Lung (tissue), 12 donors: ENCODE measurements around the gene PHACTR1. TPM values are rescaled to one million over a fixed set of nuclear protein-coding genes. Genes with fewer than 3 reads are reported as not detected.

Experiments used
- ATAC-seq: fragments of 200-7000 bp; cut with Tn5 transposase; one replicate; pipeline ENCODE4 v1.9.1; 2020; ENCODE audit warnings: moderate number of reproducible peaks; ENCODE audit not compliant: insufficient read depth, low FRiP score
- DNase-seq, 3 donors: peaks; one replicate each; pipeline ENCODE4 v3.0.0-alpha.2; 2013 to 2017
- H3K27ac ChIP-seq, 2 donors: one replicate each; pipeline ENCODE4 v1.5.1; 2013; ENCODE audit warnings: mild to moderate bottlenecking in 2 of 2, moderate library complexity in 2 of 2, control low read depth in 1 of 2, inconsistent platforms in 1 of 2, low read depth in 1 of 2, low read length in 1 of 2
- H3K27me3 ChIP-seq, 3 donors: one replicate each; pipeline ENCODE4 v1.5.1; 2013; ENCODE audit warnings: low read length in 2 of 3; ENCODE audit not compliant: control insufficient read depth in 3 of 3, insufficient read depth in 3 of 3
- H3K36me3 ChIP-seq, 4 donors: one replicate each; pipeline ENCODE4 v1.5.1; 2013; ENCODE audit warnings: low read length in 4 of 4, mild to moderate bottlenecking in 1 of 4, moderate library complexity in 1 of 4; ENCODE audit not compliant: control insufficient read depth in 4 of 4, insufficient read depth in 4 of 4
- H3K4me1 ChIP-seq, 5 donors: one replicate each; pipeline ENCODE4 v1.5.1; 2013; ENCODE audit warnings: low read length in 5 of 5, mild to moderate bottlenecking in 2 of 5, moderate library complexity in 1 of 5; ENCODE audit not compliant: control insufficient read depth in 5 of 5, insufficient read depth in 5 of 5
- H3K4me3 ChIP-seq: one replicate; pipeline ENCODE4 v1.5.1; 2013; ENCODE audit warnings: mild to moderate bottlenecking, control low read depth, moderate library complexity
- H3K9ac ChIP-seq, 2 donors: one replicate each; pipeline ENCODE4 v1.5.1; 2013; ENCODE audit warnings: low read length in 2 of 2, control low read depth in 1 of 2; ENCODE audit not compliant: insufficient read depth in 1 of 2
- H3K9me3 ChIP-seq, 4 donors: one replicate each; pipeline ENCODE4 v1.5.1; 2013; ENCODE audit warnings: low read length in 3 of 4, mild to moderate bottlenecking in 1 of 4, moderate library complexity in 1 of 4; ENCODE audit not compliant: control insufficient read depth in 4 of 4, insufficient read depth in 3 of 4
- WGBS, 2 donors: extraction: QIAGEN DNeasy Blood & Tissue Kit; methylation state at CpG; one replicate each; pipeline ENCODE4 v1.1.7; 2013; 5-methylcytosine and 5-hydroxymethylcytosine counted together
- polyA plus RNA-seq, 2 donors: library from polyadenylated mRNA; stranded (reverse); fragments of 200-250 nt; gene quantifications; one replicate each; pipeline ENCODE4 v1.2.1, GENCODE V29; 2013
- total RNA-seq, 2 donors: library from RNA; depleted of rRNA in 1 of 2; stranded (reverse); fragments of >200 nt in 1 of 2; gene quantifications; one replicate each; pipeline ENCODE4 v1.2.1, GENCODE V29; 2014 to 2021
- TF ChIP-seq, protein P1 (sequence below): IDR thresholded peaks from 2 replicates; pipeline ENCODE4 v1.5.1; 2012; ENCODE audit warnings: mild to moderate bottlenecking; ENCODE audit errors: control extremely low read depth, extremely low read depth
- donor health status: control.
- donor health status: control.
- donor health status: Bipolar disorder and iron deficiency.
- donor health status: healthy.
- donor health status: DM: yes; HTN: yes; CAD: no.

The PHACTR1 gene
- total and polyA plus RNA-seq, 4 donors, result 16.3 to 58.8 (median 41.9) TPM

- Histone ChIP-seq H3K27me3 (peaks cover 0 to 2% (median 0%) of the 10 kb centered on the region in 3 donors), H3K9ac (no peak overlapping the region), H3K36me3 (no peaks in the 10 kb centered on the region), H3K27ac (no peak overlapping the region), H3K4me3 (no peak overlapping the region), H3K9me3 (peaks cover 0 to 3% (median 0%) of the 10 kb centered on the region in 4 donors), H3K4me1 (no peaks in the 10 kb centered on the region)
- ATAC-seq (no peak), DNase-seq (no peak)
- TF ChIP-seq, protein P1, sequence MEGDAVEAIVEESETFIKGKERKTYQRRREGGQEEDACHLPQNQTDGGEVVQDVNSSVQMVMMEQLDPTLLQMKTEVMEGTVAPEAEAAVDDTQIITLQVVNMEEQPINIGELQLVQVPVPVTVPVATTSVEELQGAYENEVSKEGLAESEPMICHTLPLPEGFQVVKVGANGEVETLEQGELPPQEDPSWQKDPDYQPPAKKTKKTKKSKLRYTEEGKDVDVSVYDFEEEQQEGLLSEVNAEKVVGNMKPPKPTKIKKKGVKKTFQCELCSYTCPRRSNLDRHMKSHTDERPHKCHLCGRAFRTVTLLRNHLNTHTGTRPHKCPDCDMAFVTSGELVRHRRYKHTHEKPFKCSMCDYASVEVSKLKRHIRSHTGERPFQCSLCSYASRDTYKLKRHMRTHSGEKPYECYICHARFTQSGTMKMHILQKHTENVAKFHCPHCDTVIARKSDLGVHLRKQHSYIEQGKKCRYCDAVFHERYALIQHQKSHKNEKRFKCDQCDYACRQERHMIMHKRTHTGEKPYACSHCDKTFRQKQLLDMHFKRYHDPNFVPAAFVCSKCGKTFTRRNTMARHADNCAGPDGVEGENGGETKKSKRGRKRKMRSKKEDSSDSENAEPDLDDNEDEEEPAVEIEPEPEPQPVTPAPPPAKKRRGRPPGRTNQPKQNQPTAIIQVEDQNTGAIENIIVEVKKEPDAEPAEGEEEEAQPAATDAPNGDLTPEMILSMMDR, result no peak
- 91 to 92% methylated on average over 3 of the region's 3 CpGs for WGBS, 2 donors
These were observed 37.2 kb upstream of the PHACTR1 start for GRCh38 chr6:12679341-12679740.

DNA sequence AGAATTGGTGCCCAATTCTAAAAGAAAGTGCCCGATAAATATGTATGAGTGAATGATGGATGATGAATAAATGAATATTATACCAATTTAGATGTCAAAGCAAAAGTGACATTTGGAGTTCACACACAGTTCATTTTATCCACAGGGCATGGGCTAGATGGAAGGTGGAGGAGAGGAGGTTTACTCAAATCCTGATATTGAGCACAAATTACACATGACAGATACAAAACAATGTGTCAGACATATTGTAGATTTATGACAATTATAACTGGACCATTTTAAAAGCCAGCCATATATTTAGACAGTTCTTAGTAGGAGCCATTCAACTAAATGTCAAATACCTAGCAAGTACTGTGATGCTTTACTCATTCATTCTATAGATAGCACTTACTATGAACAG lies 23.4 kb upstream of the PHACTR1 start:
- Histone ChIP-seq H3K27ac (no peak overlapping the region), H3K36me3 (no peaks in the 10 kb centered on the region), H3K9ac (no peak overlapping the region), H3K4me3 (no peak overlapping the region), H3K9me3 (no peaks in the 10 kb centered on the region), H3K27me3 (no peaks in the 10 kb centered on the region), H3K4me1 (no peaks in the 10 kb centered on the region)
- no peak for ATAC-seq
- TF ChIP-seq, protein P1, result no peak
- 95 to 97% methylated on average over 1 of the region's 1 CpG for WGBS, 2 donors
- DNase-seq, result no peak

DNA sequence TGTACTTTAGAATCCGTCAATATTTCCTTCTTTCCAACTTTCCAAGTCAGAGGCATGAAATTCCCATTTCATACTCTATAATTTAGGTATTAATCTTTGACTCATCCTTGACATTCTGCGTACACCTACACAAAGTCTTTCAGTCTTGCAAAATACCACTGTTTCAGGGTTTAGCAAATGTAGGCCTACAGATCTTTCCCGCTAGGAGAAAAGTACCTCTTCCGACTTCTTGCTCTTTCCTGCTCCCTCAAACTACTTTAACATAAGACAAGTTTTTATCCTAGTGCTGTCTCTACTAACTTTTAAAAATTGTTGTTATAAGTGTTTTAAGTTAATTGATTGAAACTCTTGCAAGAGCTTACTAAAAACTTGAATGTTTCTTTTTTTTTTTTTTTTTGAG lies 18.3 kb upstream of the PHACTR1 start:
- 95 to 96% methylated on average over 4 of the region's 4 CpGs for WGBS, 2 donors
- Histone ChIP-seq H3K4me1 (no peaks in the 10 kb centered on the region), H3K4me3 (no peak overlapping the region), H3K36me3 (no peaks in the 10 kb centered on the region), H3K9me3 (no peaks in the 10 kb centered on the region), H3K9ac (no peak overlapping the region), H3K27ac (no peak overlapping the region), H3K27me3 (no peaks in the 10 kb centered on the region)
- DNase-seq (no peak), ATAC-seq (no peak)
- TF ChIP-seq, protein P1, result no peak

DNA sequence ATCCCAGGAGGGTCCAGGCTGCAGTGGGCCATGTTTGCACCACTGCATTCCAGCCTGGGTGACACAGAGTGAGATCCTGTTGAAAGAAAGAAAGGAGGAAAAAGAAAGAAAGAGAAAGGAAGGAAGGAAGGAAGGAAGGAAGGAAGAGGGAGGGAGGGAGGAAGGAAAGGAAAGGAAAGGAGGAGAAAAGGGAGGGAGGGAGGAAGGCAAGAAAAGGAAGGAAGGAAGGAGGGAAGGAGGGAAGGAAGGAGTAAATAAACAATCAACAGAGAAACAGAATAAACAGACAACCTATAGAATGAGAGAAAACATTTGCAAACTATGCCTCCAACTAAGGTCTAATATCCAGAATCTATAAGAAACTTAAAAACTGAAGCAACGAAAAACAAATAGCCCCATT lies 11.6 kb upstream of the PHACTR1 start:
- ATAC-seq (no peak), DNase-seq (no peak)
- Histone ChIP-seq H3K27me3 (no peaks in the 10 kb centered on the region), H3K4me3 (no peak overlapping the region), H3K4me1 (no peaks in the 10 kb centered on the region), H3K36me3 (no peaks in the 10 kb centered on the region), H3K9me3 (no peaks in the 10 kb centered on the region), H3K9ac (no peak overlapping the region), H3K27ac (no peak overlapping the region)
- WGBS, 2 donors, result 89 to 100% methylated on average over 1 of the region's 1 CpG
- TF ChIP-seq, protein P1, result no peak
